NK-92 treated with Interleukin-12 subunit alpha and Interleukin-12 subunit beta, amount 100 ng/mL, for 24 hours (cell line): ENCODE results near the gene HCFC1.

Experiments
- DNase-seq: peaks from one replicate; lab custom pipeline; 2025; lab: John Stamatoyannopoulos, UW

Gene HCFC1

DNA sequence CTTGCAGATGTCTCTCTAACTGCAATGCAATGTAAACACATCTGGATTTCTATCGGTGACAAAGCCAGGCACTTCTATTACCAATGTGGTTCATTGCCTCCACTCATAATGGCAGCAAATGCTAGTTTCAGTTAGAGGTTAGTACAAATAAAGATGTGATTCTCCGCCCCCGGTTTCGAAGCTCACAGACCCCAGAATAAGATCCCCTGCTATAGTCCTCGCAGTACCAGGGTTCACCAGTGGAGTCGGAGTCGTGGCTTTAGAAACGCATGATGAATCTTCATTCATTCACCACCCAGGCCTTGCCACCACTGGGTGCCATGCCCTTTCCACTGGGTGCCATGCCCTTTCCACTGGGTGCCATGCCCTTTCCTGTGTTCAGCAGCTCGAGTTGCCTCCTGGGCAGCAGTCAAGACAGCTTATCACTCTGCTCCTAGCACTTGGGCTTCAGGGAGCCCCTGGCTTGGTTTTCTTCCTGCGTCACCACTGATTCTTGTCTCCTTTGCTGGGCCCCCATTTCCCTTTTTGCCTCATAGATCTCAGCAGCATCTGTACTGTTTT is 33.3 kb downstream of the HCFC1 start:
- DNase-seq, result no peak

DNA sequence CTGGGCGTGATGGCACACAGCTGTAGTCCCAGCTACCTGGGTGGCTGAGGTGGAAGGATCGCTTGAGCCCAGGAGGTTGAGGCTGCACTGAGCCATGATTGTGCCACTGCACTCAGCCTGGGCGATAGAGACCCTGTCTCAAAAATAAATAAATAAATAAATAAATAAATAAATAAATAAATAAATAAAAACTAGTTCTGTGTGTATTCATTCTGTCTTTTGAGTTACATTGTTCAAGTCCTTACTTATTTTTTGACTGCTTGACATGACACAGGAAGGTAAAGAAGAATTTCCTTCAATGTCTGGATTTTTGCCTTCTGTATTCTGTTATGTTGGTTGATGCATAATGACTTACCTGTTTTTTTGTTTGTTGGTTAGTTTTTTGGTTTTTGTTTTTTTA is 34.6 kb downstream of the HCFC1 start:
- DNase-seq, result no peak

DNA sequence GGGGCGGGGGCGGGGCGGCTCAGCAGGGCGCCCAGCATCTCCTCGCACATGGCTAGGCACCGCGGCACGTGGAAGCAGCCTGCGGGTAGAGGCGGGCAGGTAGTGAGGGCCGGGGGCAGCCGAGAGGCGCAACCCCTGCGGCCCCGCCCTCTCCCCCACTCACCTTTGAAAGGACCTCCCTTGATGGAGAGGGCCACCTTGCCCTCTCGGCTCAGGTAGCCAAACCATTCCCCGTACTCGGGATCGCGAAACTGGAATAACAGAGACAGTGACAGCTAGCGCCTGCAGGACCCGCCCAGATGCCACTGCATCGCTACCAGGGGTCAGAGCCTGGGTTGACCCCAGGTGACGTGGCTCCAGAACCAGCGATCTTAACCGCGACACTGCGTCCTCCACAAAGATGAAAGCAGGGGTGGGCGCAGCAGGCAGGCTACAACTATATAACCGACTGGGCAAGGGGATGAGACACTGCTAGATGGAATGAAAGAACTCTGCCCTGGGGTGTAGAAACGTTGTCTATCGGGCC is 36.2 kb downstream of the HCFC1 start:
- DNase-seq, result no peak

DNA sequence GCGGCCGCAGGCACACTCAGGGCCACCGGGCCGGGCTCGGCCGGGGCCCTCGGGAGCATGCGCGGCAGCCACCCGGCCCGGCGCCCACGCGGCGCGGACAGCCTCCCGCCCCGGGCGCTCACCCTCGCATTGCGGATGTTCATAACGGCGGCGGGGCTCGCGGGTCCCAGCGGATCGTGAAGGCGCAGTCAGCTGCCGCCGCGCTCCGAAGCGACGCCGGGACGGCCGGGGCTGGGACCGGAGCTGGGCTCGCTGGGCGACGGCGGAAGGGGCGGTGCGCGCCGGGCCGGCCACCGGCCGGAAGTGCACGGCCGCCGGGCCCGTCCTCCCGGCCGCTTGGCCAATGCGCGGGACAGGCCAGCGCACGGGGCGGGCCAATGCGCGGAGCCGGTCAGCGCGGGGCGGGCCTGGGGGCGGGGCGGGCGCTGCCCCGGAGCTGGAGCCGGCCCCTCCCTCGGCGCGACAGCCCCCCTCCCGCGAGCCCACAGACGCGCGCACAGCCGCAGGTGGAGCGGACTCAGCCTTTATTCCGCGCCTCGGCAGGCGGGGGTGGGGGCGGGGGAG is 36.8 kb downstream of the HCFC1 start, which contains the start of gene NAA10:
NAA10 (minus strand) TSS at position 276 of the 564 bp plus-strand sequence; CDS start at position 143, 133 bp downstream.
- DNase-seq, result peak; percentile 50

DNA sequence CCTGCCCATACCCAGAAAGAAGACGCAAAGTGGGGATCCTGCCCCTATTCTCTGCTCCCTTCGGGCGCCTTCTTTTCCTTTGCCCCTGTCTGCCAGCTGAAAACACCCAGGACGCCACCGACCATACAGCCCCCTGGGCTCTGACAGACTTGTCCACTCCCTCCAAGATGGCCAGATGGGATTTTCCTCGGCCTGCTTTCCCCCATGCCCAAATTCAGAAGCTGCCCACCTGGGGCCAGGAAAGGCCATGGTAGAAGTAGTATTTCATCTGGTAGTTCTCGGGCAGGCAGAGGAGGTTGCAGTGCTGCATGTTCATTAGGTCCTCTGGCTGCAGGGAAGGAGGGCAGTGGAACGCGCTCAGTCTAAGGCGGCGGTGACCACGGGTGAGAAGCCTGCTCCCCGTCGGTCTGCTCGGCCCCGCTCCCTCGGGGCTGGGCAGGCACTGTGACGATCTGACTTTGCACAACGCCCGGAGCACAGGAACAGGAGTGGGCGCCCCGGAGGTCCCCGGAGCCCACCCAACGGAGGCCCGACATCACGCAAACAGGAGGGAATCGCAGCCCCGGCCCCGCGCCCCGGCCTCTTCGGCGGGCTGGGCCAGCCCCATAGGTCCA is 37.4 kb downstream of the HCFC1 start:
- DNase-seq, result no peak

DNA sequence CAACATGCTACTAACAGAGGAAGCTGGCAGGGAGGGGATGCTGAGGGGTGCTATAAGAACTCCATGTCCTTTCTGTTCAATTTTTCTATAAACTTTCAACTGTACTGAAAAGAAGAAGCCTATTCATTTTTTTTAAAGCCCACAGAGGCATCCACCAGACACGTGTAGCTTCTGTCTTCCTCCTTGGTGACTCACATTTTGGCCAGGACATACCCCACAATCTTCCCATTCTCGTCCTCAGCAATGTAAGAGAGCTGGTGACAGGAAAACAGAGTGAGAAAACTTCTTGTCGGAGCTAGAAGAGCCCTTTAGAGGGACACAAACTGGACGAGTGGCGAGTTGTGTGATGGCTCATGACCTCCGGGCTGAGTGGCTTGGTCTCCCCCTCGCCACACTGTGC is 37.9 kb downstream of the HCFC1 start:
- DNase-seq, result no peak

DNA sequence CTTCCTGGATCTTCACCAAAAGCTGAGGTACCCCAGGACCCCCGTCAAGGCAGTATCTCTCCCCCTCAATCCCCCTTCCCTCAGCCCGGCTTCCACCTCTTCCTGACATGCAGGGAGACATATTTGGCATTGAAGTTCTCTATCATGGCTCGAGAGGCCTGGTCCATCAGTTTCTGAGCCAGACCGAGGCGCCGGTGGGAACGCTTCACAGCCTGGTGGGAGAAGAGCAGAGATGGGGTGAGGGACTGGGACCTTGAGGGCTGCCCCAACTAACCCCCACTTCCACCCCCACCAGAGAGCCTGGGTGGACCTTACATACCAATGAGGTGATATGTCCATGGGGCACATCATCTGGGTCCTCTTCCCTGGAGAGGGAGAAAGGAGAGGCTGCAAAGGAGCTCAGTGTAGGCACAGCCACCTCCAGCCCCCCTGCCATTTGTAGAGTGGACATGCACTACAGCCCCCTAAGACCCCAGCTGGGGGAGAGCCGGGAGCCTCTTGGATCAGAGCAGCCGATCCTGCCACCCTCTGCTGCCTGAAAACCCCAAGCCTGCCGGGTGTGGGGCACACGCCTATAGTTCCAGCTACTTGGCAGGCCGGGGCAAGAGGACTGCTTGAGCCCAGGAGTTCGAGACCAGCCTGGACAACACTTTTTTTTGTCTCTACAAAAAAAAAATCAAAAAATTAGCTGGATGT is 39.2 kb downstream of the HCFC1 start:
- DNase-seq, result no peak

DNA sequence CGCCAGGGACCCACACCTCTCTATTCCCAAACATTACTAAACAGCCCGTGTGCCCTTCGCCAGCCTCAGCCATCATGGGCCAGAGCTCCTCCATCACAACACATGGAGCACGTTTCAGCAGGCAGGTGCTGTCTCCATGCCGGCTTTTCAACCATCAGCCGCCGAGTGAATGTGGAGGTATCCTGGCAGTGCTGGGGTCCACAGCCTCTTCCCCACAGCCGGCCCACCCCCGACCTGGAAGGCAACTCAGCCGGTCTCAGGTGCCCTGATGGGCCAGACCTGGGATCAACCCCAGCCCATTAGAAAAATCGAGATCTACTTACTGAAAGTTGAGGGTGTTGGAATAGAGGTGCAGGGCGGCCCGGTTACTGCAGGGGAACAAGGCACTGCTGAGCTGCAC is 39.9 kb downstream of the HCFC1 start:
- DNase-seq, result no peak

DNA sequence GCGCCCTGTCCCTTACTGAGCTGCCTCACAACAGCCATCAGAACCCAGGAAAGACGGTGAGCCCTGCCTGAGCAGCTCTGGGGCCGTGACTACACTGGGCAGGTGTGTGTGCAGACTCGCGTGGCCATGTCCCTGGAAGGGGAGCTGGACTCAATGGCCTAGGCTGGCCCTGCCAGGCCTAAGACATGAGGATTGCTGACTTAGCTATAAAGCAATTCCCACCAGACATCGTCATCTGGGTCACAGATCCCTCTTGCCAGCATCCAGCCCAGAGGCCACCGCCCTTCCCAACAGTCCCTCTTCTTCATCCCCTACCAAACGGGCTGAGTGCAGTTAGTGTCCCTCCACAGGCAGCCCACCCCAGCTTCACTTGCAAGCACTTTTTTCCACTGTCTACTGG is 40.5 kb downstream of the HCFC1 start:
- no peak for DNase-seq

DNA sequence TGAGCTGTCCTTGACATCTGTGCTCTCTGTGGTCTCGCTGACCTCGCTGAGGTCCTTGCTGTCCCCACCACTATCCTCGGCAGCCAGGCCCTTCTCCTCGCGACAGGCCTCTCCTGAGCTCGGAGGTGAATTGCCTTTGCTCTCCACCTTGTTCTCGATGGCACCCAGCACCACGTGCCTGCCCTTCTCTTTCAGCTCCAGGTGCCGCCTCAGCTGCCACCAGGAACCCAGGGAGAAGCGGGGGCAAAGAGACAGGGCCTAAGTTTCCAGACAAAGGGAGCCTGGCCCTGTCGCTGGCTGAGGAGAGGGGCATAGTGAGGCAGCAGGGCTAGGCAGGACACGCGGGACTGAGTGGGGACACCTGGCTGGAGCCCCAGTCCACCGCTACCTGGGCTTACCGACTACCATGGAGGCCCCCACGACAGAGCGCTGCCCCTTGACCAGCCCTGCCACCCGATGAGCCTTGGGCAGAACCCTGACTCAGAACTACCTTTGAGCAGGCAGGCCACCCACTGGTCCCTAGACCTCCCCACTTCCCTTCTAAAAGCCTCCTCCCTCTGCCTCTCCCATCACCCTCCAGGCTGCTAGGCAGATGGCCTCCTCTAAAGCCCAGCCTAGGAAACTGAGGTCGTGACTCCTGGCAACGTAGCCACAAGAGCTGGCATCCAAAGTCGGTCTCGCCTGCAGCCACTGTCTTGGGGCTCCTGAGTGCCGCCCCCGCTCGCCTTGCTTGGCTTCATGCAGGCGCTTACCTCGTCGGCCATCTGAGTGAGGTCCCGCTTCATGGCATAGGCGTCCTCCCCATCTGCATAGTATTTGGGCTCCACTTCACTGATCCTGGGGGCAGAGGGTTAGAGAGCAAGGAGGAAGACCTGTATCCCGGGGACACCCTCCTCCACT is 41.4 kb downstream of the HCFC1 start:
- DNase-seq, result no peak

DNA sequence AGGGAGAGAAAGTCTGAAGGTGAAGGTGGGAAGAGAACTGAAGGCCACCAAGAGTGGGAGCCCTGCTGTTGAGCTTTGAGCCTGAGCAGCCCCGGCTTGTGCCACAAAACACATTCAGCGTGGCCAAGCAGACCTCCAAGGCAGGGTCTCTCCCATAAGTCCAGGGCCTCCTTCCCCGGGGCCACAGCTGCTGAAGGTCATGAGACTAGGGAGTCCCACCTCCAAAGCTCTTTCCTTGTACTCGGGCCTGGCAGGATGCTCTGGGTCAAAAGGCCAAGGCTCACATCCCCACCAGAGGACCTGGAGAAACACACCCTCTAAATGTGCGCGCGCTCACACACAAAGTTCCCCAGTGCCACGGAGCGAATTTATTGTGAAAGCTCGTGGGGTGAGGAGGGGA is 42.0 kb downstream of the HCFC1 start:
- no peak for DNase-seq

DNA sequence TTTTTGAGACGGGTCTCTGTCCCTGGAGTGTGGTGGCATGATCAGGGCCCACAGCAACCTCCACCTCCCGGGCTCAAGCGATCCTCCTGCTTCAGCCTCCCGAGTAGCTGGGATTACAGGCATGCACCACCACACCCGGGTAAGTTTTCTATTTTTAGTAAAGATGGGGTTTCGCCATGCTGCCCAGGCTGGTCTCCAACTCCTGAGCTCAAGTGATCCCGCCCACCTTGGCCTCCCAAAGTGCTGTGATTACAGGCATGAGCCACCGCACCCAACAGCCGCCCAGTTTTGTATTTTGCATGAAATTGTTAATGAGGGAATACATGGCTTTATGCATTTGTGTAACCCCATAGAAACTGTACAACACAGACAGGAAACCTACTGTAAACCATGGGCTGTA is 42.8 kb downstream of the HCFC1 start:
- DNase-seq, result no peak

DNA sequence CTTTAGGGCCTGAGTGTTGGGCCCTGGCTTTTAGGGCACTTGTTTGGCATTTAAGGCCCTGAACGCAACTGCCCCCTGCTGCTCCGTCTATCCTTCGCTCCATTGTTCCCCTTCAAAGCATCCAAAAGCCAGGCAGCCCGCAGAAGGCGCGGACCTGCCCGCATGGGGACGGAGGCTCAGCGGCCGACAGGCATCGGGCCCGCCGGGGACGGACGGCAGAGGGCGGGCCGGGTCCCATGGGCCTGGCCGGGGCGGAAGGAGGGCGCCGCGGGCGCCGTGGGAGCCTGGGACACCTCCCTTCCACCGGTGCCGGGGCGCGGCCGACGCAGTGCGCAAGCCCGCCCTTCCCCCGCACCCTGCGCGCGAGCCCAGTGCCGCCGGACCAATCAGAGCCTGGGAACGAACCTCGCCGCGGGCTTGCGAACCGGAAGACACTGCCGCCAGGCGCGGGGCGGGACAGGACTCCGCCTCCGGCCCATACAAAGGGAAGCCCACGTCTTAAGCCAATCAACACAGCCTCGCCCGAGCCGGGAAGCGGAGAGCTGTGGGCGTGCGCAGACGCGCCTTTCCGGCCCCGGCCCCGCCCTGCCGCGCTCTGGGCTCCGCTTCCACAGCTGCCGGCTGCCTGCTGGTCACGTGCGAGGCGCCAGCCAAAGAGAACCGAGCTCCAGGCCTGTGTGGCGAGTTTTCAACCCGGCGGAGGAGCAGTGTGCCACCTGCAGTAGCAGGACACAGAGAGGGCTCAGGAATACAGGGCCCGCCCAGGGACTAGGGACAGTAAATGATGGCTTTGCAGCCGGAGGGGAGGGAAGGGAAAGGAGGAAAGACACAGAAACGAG is 43.5 kb downstream of the HCFC1 start:
- peak; percentile 98 for DNase-seq

DNA sequence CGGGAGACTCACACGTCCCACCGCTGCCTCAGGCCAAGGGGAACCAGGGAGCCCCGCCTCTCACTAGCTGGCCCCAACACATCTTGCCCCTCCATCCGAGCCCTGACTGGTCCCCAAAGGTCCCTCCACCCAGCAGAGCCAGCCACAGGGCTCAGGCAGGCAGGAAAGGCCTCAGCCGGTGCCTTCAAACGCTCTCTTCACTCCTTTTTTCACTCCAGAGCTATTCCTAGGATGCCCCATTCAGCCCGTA is 44.0 kb downstream of the HCFC1 start:
- no peak for DNase-seq

DNA sequence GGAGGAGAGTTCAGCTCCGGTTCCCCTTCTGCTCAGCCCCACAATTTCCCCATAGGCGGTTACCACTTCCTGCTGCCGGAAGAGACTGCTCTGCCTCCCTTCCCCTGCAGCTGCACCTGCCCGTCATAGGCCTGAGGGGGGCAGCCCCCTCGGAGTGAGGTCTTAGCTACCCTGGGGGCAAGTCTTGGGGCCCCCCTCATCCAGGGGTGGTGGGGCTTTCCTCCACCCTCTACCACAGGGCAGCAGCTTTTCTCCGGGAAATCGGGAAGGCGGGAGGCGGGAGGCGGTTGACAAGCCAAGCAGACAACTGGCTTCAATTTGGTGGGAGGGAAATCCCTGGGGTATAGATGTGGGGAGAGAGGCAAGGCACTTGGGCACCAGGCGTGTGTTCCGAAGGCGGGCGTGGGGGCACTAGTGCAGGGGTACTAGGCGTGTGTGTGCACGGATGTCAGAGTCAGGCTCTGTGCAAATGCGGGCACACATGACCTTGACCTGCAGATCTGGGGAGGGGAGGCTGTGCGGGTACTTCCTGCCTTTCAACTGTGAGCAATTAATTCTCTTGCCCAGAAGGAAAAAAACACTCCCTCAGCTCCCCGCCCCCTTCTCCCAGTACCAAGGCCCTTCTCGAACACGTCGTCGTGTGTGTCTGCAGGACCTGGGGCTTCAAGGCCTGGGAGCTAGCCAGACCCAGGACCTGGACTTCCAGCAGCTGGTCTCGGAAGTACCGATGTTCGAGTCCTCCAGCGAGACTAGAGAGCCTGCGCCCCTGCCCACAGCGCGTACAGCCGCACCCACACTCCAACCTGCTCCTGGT is 44.6 kb downstream of the HCFC1 start:
- DNase-seq, result peak; percentile 71

DNA sequence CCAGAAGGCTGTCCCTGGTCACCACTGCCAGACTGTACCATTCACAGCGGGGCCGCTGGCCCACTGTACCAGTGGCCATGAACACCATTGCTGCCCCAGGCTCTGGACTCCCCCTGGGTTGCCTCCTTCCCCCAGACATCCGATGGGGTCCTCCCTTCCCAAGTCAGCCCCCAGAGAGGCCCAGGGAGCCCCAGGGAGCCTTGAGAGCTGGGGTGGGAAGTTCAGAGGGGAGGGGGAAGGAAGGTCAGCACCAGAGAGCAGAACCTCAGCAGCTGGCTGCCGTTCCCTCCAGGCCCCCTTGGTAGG is 45.1 kb downstream of the HCFC1 start:
- no peak for DNase-seq

DNA sequence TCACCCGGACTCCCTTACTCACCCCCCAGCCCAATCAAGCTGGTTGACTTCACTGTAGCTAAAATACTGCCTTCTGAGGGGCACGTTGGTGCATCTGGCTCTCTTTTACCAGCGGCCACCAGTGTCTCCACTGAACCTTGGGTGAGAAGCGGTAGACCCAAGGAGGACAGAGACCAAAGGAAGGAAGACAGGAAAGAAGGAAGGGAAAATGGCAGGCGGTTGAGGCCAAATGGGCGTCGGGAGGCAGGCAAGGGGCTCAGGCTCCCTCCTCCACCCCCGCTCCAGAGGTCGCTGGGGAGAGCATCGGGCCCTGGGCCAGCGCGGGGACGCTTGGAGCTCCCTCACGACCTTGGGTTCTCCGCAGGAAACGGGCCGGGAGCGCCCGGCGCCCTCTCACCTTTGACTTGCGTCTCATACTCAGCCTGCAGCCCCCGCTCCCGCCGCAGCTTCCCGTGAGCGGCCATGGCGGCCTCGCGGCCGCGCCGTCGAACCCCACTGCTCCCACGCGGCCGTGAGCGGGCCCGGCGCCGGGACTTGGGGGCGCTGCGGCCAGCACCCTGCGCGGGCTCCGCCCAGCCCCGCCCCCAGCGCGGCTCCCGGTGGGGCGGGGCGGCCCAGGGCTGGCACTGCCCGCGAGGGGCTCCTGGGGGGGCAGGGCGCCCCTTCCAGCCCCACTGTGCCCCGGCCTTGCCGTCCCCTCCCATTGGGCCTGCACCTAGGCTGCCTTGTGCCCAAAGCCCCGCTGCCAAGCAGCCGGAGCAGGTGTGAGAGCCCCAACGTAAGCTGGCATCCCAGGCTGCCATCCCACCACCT is 45.7 kb downstream of the HCFC1 start, which contains the start of gene ARHGAP4:
ARHGAP4 (minus strand) TSS at position 526 of the 813 bp plus-strand sequence; CDS start at position 464, 62 bp downstream.
- DNase-seq, result peak; percentile 52

DNA sequence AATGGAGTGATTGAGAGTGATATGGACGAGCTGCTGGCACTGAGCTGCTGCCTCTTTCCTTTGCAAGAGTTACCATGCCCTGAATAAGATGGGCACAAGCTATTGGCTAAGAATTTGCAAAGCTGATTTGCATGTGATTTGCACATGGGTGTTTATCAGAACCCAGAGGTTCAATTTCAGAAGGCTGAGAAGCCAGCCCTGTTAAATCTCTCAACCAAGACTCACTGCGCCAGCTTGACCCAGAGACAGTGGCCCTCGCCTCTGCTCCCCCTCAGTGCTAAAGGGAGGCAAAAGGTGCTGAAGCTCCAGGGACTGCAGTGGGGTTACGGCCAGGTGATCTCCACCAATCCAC is 46.3 kb downstream of the HCFC1 start:
- DNase-seq, result no peak

DNA sequence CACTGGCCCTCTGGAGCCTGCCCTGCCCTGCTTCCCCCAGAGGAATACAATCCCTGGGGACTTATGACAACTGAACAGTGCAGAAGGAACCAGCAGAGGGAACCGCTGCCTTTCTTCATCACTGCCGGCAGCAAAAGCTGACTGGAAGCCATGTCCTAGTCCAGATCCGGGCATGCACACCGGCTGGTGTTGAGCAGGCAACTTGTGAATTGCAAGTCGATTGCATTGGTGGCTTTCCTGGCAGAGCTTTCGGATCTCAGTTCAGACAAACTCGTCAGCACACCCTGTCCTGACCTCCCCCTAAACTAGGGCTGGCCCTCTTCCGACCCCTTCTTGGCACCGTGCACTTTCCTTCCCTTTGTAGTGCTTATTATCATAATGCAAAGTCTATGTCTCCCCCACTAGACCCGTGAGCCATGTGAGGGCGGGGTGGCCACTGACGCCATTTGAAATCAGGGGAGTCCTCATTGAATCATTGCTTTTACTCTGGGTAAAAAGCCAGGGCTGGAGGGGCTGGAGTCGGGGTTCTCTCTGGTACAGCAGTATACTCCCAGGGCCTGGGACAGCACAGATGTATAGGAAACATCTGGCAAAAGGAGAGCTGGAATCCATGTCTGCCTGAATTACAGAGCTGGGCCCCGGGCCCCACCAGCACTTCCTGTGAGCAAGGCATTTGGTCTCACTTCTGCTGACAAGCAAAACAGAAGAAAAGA is 47.3 kb downstream of the HCFC1 start:
- DNase-seq, result no peak
